GM12878 (cell line): ENCODE data around the gene TAS2R60. TPM values are rescaled to one million over a fixed set of nuclear protein-coding genes. Genes with fewer than 3 reads are reported as not detected.

ENCODE experiments used
- ATAC-seq: fragments of 200-7000 bp; cut with Tn5 transposase; 3 replicates; pipeline ENCODE4 v1.9.1; 2020; ENCODE audit warnings: mild to moderate bottlenecking, moderate library complexity
- BruUV-seq: library from RNA; stranded (reverse); fragments of 400-500 nt; replicated peaks from 2 replicates; lab custom pipeline; 2021; lab: Mats Ljungman, UMichigan
- CTCF ChIA-PET: fragments of 300-600 bp; sonication (Branson Sonifier 250); formaldehyde crosslinking; extraction: SDS; loops from one replicate; lab custom pipeline; 2021; ENCODE audit warnings: inconsistent platforms; lab: Yijun Ruan, JAX
- POLR2A ChIA-PET: fragments of 350-600 bp; formaldehyde crosslinking; extraction: SDS; loops from one replicate; lab custom pipeline; 2021; ENCODE audit warnings: inconsistent platforms; lab: Charles Lee
- RAD21 ChIA-PET: fragments of 300-600 bp; sonication (Branson Sonifier 250); formaldehyde crosslinking; loops from one replicate; lab custom pipeline; 2023; ENCODE audit warnings: antibody characterized with exemption; ENCODE audit not compliant: unreplicated experiment; lab: Charles Lee
- SMC1A ChIA-PET: fragments of 300-600 bp; sonication (Branson Sonifier 250); formaldehyde crosslinking; loops from one replicate; lab custom pipeline; 2023; ENCODE audit not compliant: unreplicated experiment, uncharacterized antibody; lab: Charles Lee
- DNase-seq: peaks from one replicate; pipeline ENCODE4 v3.0.0-alpha.2; 2011; ENCODE audit warnings: low read depth, low spot score
- FAIRE-seq: peaks from 3 replicates; lab custom pipeline; 2011; peaks lifted over from hg19 to GRCh38; lab: Jason Lieb, UNC
- H2AFZ ChIP-seq: 2 replicates; pipeline ENCODE4 v1.6.0; 2011; ENCODE audit warnings: low read depth, low read length, control low read depth; ENCODE audit not compliant: control insufficient read depth
- H3K27ac ChIP-seq: 2 replicates; pipeline ENCODE4 v1.5.1; 2011; ENCODE audit warnings: control low read depth; ENCODE audit not compliant: control insufficient read depth, insufficient read depth
- H3K27me3 ChIP-seq, 2 experiments: replicated peaks in 1 of 2; 2 replicates each; pipeline versions ENCODE4 v1.6.0 to v1.6.1; 2011; ENCODE audit warnings: low read length in 1 of 2; ENCODE audit not compliant: control insufficient read depth in 2 of 2, insufficient read depth in 2 of 2
- H3K36me3 ChIP-seq, 2 experiments: 2 replicates each; pipeline ENCODE4 v1.5.1; 2011; ENCODE audit warnings: low read length in 1 of 2; ENCODE audit not compliant: control insufficient read depth in 2 of 2, insufficient read depth in 2 of 2
- H3K4me1 ChIP-seq: 2 replicates; pipeline ENCODE4 v1.6.1; 2011; ENCODE audit warnings: mild to moderate bottlenecking, low read length, moderate library complexity, mixed read lengths; ENCODE audit not compliant: control insufficient read depth, insufficient read depth
- H3K4me2 ChIP-seq: 2 replicates; pipeline ENCODE4 v1.6.0; 2011; ENCODE audit warnings: control low read depth; ENCODE audit not compliant: control insufficient read depth, insufficient read depth
- H3K4me3 ChIP-seq: fragments of 200-600 bp; sonication (generic); 2 replicates; pipeline ENCODE4 v1.5.1; 2016
- H3K79me2 ChIP-seq: 2 replicates; pipeline ENCODE4 v1.6.0; 2011; ENCODE audit warnings: low read length; ENCODE audit not compliant: control insufficient read depth, insufficient read depth
- H3K9ac ChIP-seq: 2 replicates; pipeline ENCODE4 v1.8.0; 2011; ENCODE audit warnings: low read length, control low read depth, mixed read lengths; ENCODE audit not compliant: control insufficient read depth, insufficient read depth
- H3K9me3 ChIP-seq: replicated peaks from 3 replicates; pipeline ENCODE4 v1.5.1; 2011; ENCODE audit warnings: mild to moderate bottlenecking, low read length; ENCODE audit not compliant: control insufficient read depth, insufficient read depth
- H4K20me1 ChIP-seq: 2 replicates; pipeline ENCODE4 v1.6.0; 2011; ENCODE audit not compliant: control insufficient read depth, insufficient read depth
- ASH2L ChIP-seq: fragments of 300-600, 200-600 bp; sonication (generic); IDR thresholded peaks from 2 replicates; pipeline ENCODE4 v1.6.1; 2017; ENCODE audit warnings: low read depth, mild to moderate bottlenecking, borderline replicate concordance
- BCL11A ChIP-seq: IDR thresholded peaks from 2 replicates; pipeline ENCODE4 v1.6.1; 2011; ENCODE audit warnings: low read depth, low read length
- BRCA1 ChIP-seq: IDR thresholded peaks from 2 replicates; pipeline ENCODE4 v1.6.1; 2011; ENCODE audit warnings: low read depth, low read length, improper control_type of control experiment
- MLLT1 ChIP-seq: fragments of 450-650 bp; IDR thresholded peaks from 2 replicates; pipeline ENCODE4 v1.6.1; 2016; ENCODE audit warnings: mild to moderate bottlenecking
- MXI1 ChIP-seq: fragments of 150-350 bp; IDR thresholded peaks from 2 replicates; pipeline ENCODE4 v1.6.1; 2011; ENCODE audit warnings: low read depth, mild to moderate bottlenecking, inconsistent platforms, low read length, improper control_type of control experiment
- NFIC ChIP-seq: IDR thresholded peaks from 2 replicates; pipeline ENCODE4 v1.6.1; 2012; ENCODE audit warnings: low read depth, mild to moderate bottlenecking, inconsistent platforms, low read length, moderate library complexity
- PAX8 ChIP-seq: fragments of 450-650 bp; IDR thresholded peaks from 2 replicates; pipeline ENCODE4 v1.6.1; 2017; ENCODE audit warnings: mild to moderate bottlenecking, moderate library complexity
- RAD21 ChIP-seq: IDR thresholded peaks from 2 replicates; pipeline ENCODE4 v1.6.1; 2011; ENCODE audit warnings: mild to moderate bottlenecking, low read depth, low read length, moderate library complexity; ENCODE audit not compliant: insufficient read depth
- ZNF217 ChIP-seq: fragments of 450-650 bp; IDR thresholded peaks from 2 replicates; pipeline ENCODE4 v1.6.1; 2017; ENCODE audit warnings: antibody characterized with exemption, mild to moderate bottlenecking
- WGBS: methylation state at CpG from one replicate; pipeline ENCODE4 v1.1.6; 2016; ENCODE audit warnings: low lambda C conversion rate; ENCODE audit not compliant: insufficient replicate concordance, insufficient coverage; ENCODE audit errors: missing lambda C conversion rate; 5-methylcytosine and 5-hydroxymethylcytosine counted together
- in situ Hi-C: fragments of 300-500 bp; cut with MboI; formaldehyde crosslinking; loops from 9 replicates; pipeline ENCODE4 v1.14.3; 2018; ENCODE audit warnings: mixed read lengths
- intact Hi-C: fragments of 100-400 bp; cut with micrococcal nuclease; formaldehyde crosslinking; loops from one replicate; pipeline ENCODE4 v1.14.2; 2022; ENCODE audit not compliant: unreplicated experiment
- polyA plus RNA-seq, 11 experiments: library from polyadenylated mRNA; depleted of rRNA in 4 of 11; unstranded in 6 of 11; stranded (reverse) in 5 of 11; fragments of >200 nt; fragmentation: Nextera tagmentation in 4 of 11; fragmentation: Illumina TruSeq in 1 of 11; extraction: Ambion mirVana in 4 of 11; extraction: Trizol in 1 of 11; gene quantifications; 1 replicate in 1 of 11; 2 replicates in 10 of 11; pipeline versions ENCODE4 v1.2.1 to v1.2.3, GENCODE V29; 2011 to 2016; ENCODE audit warnings: inconsistent platforms in 2 of 11, missing spikeins in 2 of 11, low read depth in 1 of 11
- total RNA-seq, 4 experiments: library from RNA; depleted of rRNA in 3 of 4; stranded (reverse); fragments of >200 nt in 3 of 4; fragmentation: Illumina TruSeq in 1 of 4; extraction: Trizol in 1 of 4; gene quantifications; 2 replicates each; pipeline versions ENCODE4 v1.2.1 to v1.2.3, GENCODE V29; 2013 to 2021
- TF ChIP-seq, protein P1 (sequence below): fragments of 450-650 bp; IDR thresholded peaks from 2 replicates; pipeline ENCODE4 v1.6.1; 2018; ENCODE audit warnings: mild to moderate bottlenecking, low read depth, moderate library complexity; ENCODE audit not compliant: partially characterized antibody

The TAS2R60 gene
- total and polyA plus RNA-seq, 10 of the 15 experiments (the other 5 are each of a cell fraction or from before 2014, with no cell fraction given) = not detected

- ChIA-PET RAD21 (no interaction called here), CTCF (interaction anchor here (1.0 to 1.2 kb wide), 3 partner anchors 9 to 186 kb away, joined by 3 to 4 read pairs (median 4); no protein-coding TSS in a partner anchor), SMC1A (no interaction called here), POLR2A (no interaction called here)
- H3K36me3 ChIP-seq = no peaks in the 10 kb centered on the region
- no peak overlapping the region for H2AFZ ChIP-seq
- H3K27ac ChIP-seq = no peak overlapping the region
- TF ChIP-seq, protein P1, sequence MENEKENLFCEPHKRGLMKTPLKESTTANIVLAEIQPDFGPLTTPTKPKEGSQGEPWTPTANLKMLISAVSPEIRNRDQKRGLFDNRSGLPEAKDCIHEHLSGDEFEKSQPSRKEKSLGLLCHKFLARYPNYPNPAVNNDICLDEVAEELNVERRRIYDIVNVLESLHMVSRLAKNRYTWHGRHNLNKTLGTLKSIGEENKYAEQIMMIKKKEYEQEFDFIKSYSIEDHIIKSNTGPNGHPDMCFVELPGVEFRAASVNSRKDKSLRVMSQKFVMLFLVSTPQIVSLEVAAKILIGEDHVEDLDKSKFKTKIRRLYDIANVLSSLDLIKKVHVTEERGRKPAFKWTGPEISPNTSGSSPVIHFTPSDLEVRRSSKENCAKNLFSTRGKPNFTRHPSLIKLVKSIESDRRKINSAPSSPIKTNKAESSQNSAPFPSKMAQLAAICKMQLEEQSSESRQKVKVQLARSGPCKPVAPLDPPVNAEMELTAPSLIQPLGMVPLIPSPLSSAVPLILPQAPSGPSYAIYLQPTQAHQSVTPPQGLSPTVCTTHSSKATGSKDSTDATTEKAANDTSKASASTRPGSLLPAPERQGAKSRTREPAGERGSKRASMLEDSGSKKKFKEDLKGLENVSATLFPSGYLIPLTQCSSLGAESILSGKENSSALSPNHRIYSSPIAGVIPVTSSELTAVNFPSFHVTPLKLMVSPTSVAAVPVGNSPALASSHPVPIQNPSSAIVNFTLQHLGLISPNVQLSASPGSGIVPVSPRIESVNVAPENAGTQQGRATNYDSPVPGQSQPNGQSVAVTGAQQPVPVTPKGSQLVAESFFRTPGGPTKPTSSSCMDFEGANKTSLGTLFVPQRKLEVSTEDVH = no peak
- no peak for TF ChIP-seq MXI1
- no peak for TF ChIP-seq BRCA1
- TF ChIP-seq NFIC = no peak
- no peak for TF ChIP-seq RAD21
- TF ChIP-seq MLLT1 = no peak
- no peak for TF ChIP-seq BCL11A
- TF ChIP-seq ASH2L = no peak
- TF ChIP-seq PAX8 = no peak
- no peak for TF ChIP-seq ZNF217
- WGBS = 55% methylated on average over 2 of the region's 2 CpGs
- DNase-seq (no peak), FAIRE-seq (no peak), ATAC-seq (no peak)
- in situ Hi-C loops (no loop called here), intact Hi-C loops (no loop called here)
- no peaks in the 10 kb centered on the region for H3K79me2 ChIP-seq
- H3K9ac ChIP-seq = no peak overlapping the region
- no peaks in the 10 kb centered on the region for H3K4me1 ChIP-seq
- no peak overlapping the region for H3K4me3 ChIP-seq
- no peaks in the 10 kb centered on the region for H3K9me3 ChIP-seq
- BruUV-seq = no TSS peak
- no peaks in the 10 kb centered on the region for H4K20me1 ChIP-seq
- H3K27me3 ChIP-seq = no peaks in the 10 kb centered on the region
- no peak overlapping the region for H3K4me2 ChIP-seq
Observed at GRCh38 chr7:143426479-143427142, 16.6 kb upstream of the TAS2R60 start.
